Endothelial cell (in vitro differentiated cells): Measurements from ENCODE around the gene PVALEF. TPM values are rescaled to one million over a fixed set of nuclear protein-coding genes. Genes with fewer than 3 reads are reported as not detected.
"Not testable (repeated sequence)": the region's sequence is repeated elsewhere in the genome, so short reads cannot be mapped to it uniquely, and the experiment has no call there.

Experiments
- DNase-seq: peaks from one replicate; pipeline ENCODE4 v3.0.0; 2021; ENCODE audit warnings: low spot score
- H3K27ac Mint-ChIP-seq: one replicate; pipeline ENCODE4 v1.8.0; 2021; ENCODE audit warnings: mixed read lengths, inconsistent platforms; ENCODE audit not compliant: unreplicated experiment
- H3K27me3 Mint-ChIP-seq: one replicate; pipeline ENCODE4 v1.8.0; 2021; ENCODE audit warnings: mild to moderate bottlenecking, moderate library complexity, mixed read lengths, inconsistent platforms; ENCODE audit not compliant: unreplicated experiment
- H3K36me3 Mint-ChIP-seq: one replicate; pipeline ENCODE4 v1.8.0; 2021; ENCODE audit warnings: mild to moderate bottlenecking, low read depth, mixed read lengths, inconsistent platforms; ENCODE audit not compliant: unreplicated experiment
- H3K4me1 Mint-ChIP-seq: one replicate; pipeline ENCODE4 v1.8.0; 2021; ENCODE audit warnings: mild to moderate bottlenecking, mixed read lengths, inconsistent platforms; ENCODE audit not compliant: unreplicated experiment
- H3K4me3 Mint-ChIP-seq: one replicate; pipeline ENCODE4 v1.8.0; 2021; ENCODE audit warnings: mild to moderate bottlenecking, mixed read lengths, inconsistent platforms; ENCODE audit not compliant: unreplicated experiment
- H3K9me3 Mint-ChIP-seq: one replicate; pipeline ENCODE4 v1.8.0; 2021; ENCODE audit warnings: mixed read lengths, inconsistent platforms; ENCODE audit not compliant: unreplicated experiment
- total RNA-seq: library from RNA; stranded (reverse); fragmentation: NEBNext Ultra II Directional; extraction: Animal tissue kit (Norgen Biotek cat#: 25700); gene quantifications from one replicate; pipeline ENCODE4 v1.2.1, GENCODE V29; 2021; ENCODE audit not compliant: unreplicated experiment
- TF ChIP-seq, protein P1 (sequence below): fragments of 200-600 bp; sonication (generic); IDR thresholded peaks from one replicate; pipeline ENCODE4 v1.5.0; 2021; ENCODE audit warnings: antibody characterized with exemption; ENCODE audit not compliant: unreplicated experiment

Gene PVALEF
- total RNA-seq, 1 donor from 2014 or later, result not detected

- TF ChIP-seq, protein P1, sequence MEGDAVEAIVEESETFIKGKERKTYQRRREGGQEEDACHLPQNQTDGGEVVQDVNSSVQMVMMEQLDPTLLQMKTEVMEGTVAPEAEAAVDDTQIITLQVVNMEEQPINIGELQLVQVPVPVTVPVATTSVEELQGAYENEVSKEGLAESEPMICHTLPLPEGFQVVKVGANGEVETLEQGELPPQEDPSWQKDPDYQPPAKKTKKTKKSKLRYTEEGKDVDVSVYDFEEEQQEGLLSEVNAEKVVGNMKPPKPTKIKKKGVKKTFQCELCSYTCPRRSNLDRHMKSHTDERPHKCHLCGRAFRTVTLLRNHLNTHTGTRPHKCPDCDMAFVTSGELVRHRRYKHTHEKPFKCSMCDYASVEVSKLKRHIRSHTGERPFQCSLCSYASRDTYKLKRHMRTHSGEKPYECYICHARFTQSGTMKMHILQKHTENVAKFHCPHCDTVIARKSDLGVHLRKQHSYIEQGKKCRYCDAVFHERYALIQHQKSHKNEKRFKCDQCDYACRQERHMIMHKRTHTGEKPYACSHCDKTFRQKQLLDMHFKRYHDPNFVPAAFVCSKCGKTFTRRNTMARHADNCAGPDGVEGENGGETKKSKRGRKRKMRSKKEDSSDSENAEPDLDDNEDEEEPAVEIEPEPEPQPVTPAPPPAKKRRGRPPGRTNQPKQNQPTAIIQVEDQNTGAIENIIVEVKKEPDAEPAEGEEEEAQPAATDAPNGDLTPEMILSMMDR, result no peak
- DNase-seq, result no peak
- Mint-ChIP-seq H3K36me3 (no peaks in the 10 kb centered on the region), H3K4me1 (peaks cover 2% of the 10 kb centered on the region), H3K9me3 (no peaks in the 10 kb centered on the region), H3K27ac (no peak overlapping the region), H3K4me3 (no peak overlapping the region), H3K27me3 (peaks cover 8% of the 10 kb centered on the region)
Measured at GRCh38 chr17:81144423-81144781, 20.9 kb upstream of the PVALEF start.

GRCh38 chr17:81146208-81146607, 19.1 kb upstream of the PVALEF start:
- H3K4me3 Mint-ChIP-seq, H3K27me3 Mint-ChIP-seq, H3K36me3 Mint-ChIP-seq, H3K9me3 Mint-ChIP-seq, H3K27ac Mint-ChIP-seq, H3K4me1 Mint-ChIP-seq, DNase-seq: not testable (repeated sequence)

GRCh38 chr17:81147701-81148100, 17.6 kb upstream of the PVALEF start:
- no peak overlapping the region for H3K27ac Mint-ChIP-seq
- DNase-seq, result no peak
- no peaks in the 10 kb centered on the region for H3K4me1 Mint-ChIP-seq
- TF ChIP-seq, protein P1, result no peak
- H3K4me3 Mint-ChIP-seq, result no peak overlapping the region
- peaks cover 5% of the 10 kb centered on the region for H3K27me3 Mint-ChIP-seq
- H3K9me3 Mint-ChIP-seq, result no peaks in the 10 kb centered on the region
- H3K36me3 Mint-ChIP-seq, result no peaks in the 10 kb centered on the region

- DNase-seq, result no peak
- no peaks in the 10 kb centered on the region for H3K36me3 Mint-ChIP-seq
- H3K4me3 Mint-ChIP-seq, result no peak overlapping the region
- no peaks in the 10 kb centered on the region for H3K9me3 Mint-ChIP-seq
- no peak overlapping the region for H3K27ac Mint-ChIP-seq
- H3K27me3 Mint-ChIP-seq, result peaks cover 5% of the 10 kb centered on the region
- TF ChIP-seq, protein P1, result no peak
- H3K4me1 Mint-ChIP-seq, result no peaks in the 10 kb centered on the region
Measured at GRCh38 chr17:81148571-81148970, 16.7 kb upstream of the PVALEF start.

DNA sequence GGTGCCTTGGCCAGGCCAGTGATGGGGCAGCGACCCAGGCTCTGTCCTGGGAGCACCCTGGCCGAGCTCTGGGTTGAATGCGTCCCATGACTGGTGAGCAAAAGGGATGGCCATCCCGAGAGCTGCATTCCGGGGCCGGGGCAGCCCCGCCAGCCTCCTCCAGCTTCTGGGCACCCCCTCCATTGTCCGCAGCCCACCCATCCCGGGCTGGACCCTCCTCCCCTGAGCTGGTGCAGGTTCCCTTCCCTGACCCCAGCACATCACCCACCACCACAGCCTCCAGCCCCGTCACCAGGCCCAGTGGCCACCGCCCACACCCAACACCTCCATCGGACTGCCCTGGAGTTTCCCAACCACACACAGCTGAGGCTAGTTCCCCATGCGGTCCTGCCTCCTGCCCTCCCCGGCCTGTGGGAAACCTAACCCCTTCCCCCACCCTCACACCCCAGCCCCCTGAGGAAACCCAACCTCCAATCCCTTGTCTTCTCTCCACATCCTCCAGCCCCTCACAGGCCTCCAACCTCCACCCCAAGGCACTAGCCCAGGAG, 16.2 kb upstream of the PVALEF start:
- H3K4me3 Mint-ChIP-seq, result no peak overlapping the region
- H3K27me3 Mint-ChIP-seq, result peaks cover 4% of the 10 kb centered on the region
- TF ChIP-seq, protein P1, result no peak
- no peaks in the 10 kb centered on the region for H3K4me1 Mint-ChIP-seq
- no peak overlapping the region for H3K27ac Mint-ChIP-seq
- no peaks in the 10 kb centered on the region for H3K36me3 Mint-ChIP-seq
- DNase-seq, result no peak
- no peaks in the 10 kb centered on the region for H3K9me3 Mint-ChIP-seq
